Effector CD4-positive, alpha-beta T cell (primary cell): ENCODE measurements around the gene ZNF552.

ENCODE experiments used
- DNase-seq: peaks from one replicate; pipeline ENCODE4 v3.0.0-alpha.2; 2020

ZNF552 gene

DNA sequence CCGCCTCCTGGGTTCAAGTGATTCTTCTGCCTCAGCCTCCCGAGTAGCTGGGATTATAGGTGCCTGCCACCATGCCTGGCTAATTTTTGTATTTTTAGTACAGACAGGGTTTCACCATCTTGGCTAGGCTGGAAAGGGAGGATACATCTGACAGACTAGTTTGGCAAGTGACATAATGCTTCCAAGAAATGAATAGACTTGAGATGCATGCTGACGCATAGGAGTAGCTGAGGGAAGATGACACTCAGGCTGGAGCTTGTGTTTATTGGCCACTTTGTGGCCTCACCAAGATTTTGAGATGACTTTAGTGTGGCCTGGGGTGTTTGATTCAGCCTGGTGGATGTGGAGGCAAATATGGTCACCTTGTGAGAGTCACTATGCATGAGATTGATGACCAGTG, 41.2 kb downstream of the ZNF552 start:
- no peak for DNase-seq

GRCh38 chr19:57771417-57771816, 43.3 kb downstream of the ZNF552 start:
- no peak for DNase-seq

GRCh38 chr19:57769345-57770131, 45.2 kb downstream of the ZNF552 start, which contains the start of gene ZNF586:
TSS of gene ZNF586 (plus strand) at chr19:57769676. CDS start at chr19:57769843, 167 bp downstream.
- DNase-seq, result peak; percentile 83

GRCh38 chr19:57759096-57759495, 55.6 kb downstream of the ZNF552 start:
- no peak for DNase-seq

DNA sequence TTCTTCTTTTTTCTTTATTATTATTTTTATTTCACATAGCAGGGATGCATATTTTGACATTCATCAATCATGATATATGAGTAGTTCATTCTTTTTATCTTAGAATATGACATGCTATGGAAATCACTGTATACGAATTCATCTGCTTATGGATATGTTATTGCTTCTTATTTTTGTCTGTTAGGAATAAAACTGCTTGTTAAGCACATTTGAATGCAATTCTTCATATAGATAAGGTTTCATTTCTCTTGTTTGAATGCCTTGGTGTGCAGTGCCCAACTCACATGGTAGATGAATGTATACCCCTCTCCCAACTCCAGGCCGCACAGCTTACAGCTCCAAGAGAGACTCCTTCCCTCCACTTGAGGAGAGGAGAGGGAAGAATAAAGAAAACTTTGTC, 56.8 kb downstream of the ZNF552 start:
- no peak for DNase-seq
